ENCODE measurements around the gene RASSF10. TPM values are rescaled to one million over a fixed set of nuclear protein-coding genes. Genes with fewer than 3 reads are reported as not detected.

Gene RASSF10
- total RNA-seq, 4 donors from 2014 or later = 0.22 to 0.38 TPM; not detected in 2

- no peak for TF ChIP-seq CTCF (IDR thresholded peaks at IDR 0.05; ENCODE audit: low read depth)
Observed at GRCh38 chr11:12968101-12968500, 41.0 kb upstream of the RASSF10 start.

GRCh38 chr11:12968826-12969225 is 40.3 kb upstream of the RASSF10 start:
- no peak for TF ChIP-seq CTCF (IDR thresholded peaks at IDR 0.05; ENCODE audit: low read depth)

- no peak for TF ChIP-seq CTCF (IDR thresholded peaks at IDR 0.05; ENCODE audit: low read depth)
Observed at GRCh38 chr11:12971955-12972354, 37.2 kb upstream of the RASSF10 start.

GRCh38 chr11:12973528-12974181 is 35.5 kb upstream of the RASSF10 start:
- no peak for TF ChIP-seq CTCF (IDR thresholded peaks at IDR 0.05; ENCODE audit: low read depth)

- TF ChIP-seq CTCF (IDR thresholded peaks at IDR 0.05; ENCODE audit: low read depth) = no peak
Observed at GRCh38 chr11:12975195-12975594, 33.9 kb upstream of the RASSF10 start.

- TF ChIP-seq CTCF (IDR thresholded peaks at IDR 0.05; ENCODE audit: low read depth) = no peak
Observed at GRCh38 chr11:12979928-12980689, 29.0 kb upstream of the RASSF10 start.

GRCh38 chr11:12981676-12982522 is 27.2 kb upstream of the RASSF10 start:
- no peak for TF ChIP-seq CTCF (IDR thresholded peaks at IDR 0.05; ENCODE audit: low read depth)

Data from subcutaneous adipose tissue (tissue), 4 donors.